Panc1 (cell line): ENCODE data around the gene CCDC192. TPM values are rescaled to one million over a fixed set of nuclear protein-coding genes. Genes with fewer than 3 reads are reported as not detected.

Source experiments
- ATAC-seq: fragments of 200-7000 bp; cut with Tn5 transposase; 2 replicates; pipeline ENCODE4 v1.9.1; 2020; ENCODE audit warnings: mild to moderate bottlenecking, moderate library complexity
- BruUV-seq: library from RNA; stranded (reverse); fragments of 400-500 nt; replicated peaks from 2 replicates; lab custom pipeline; 2021; lab: Mats Ljungman, UMichigan
- CTCF ChIA-PET: fragments of 300-600 bp; sonication (Branson Sonifier 250); formaldehyde crosslinking; loops from one replicate; lab custom pipeline; 2022; ENCODE audit warnings: antibody characterized with exemption; lab: Charles Lee
- POLR2A ChIA-PET: fragments of 300-600 bp; sonication (Branson Sonifier 250); formaldehyde crosslinking; loops from one replicate; lab custom pipeline; 2022; ENCODE audit warnings: antibody characterized with exemption; lab: Charles Lee
- DNase-seq: peaks from one replicate; pipeline ENCODE4 v3.0.0-alpha.2; 2010; ENCODE audit warnings: low read depth, low spot score
- H3K27ac ChIP-seq: 2 replicates; pipeline ENCODE4 v1.5.1; 2011; ENCODE audit warnings: mild to moderate bottlenecking, low read length, inconsistent platforms
- H3K27me3 ChIP-seq: fragments of 200-500 bp; sonication (Bioruptor generic); 2 replicates; pipeline ENCODE4 v1.6.0; 2014; ENCODE audit warnings: low read length, inconsistent platforms; ENCODE audit not compliant: control insufficient read depth, insufficient read depth
- H3K36me3 ChIP-seq: fragments of 200-500 bp; sonication (Bioruptor generic); 2 replicates; pipeline ENCODE4 v1.5.1; 2014; ENCODE audit warnings: inconsistent platforms, mild to moderate bottlenecking, low read length, moderate library complexity; ENCODE audit not compliant: control insufficient read depth, insufficient read depth
- H3K4me1 ChIP-seq: 2 replicates; pipeline ENCODE4 v1.5.1; 2011; ENCODE audit warnings: inconsistent platforms, mild to moderate bottlenecking, low read length, moderate library complexity; ENCODE audit not compliant: control insufficient read depth, insufficient read depth
- H3K4me3 ChIP-seq, 2 experiments: 2 replicates each; pipeline ENCODE4 v1.5.1; 2011 to 2012; ENCODE audit warnings: low read depth in 2 of 2, low read length in 2 of 2, mild to moderate bottlenecking in 2 of 2, inconsistent platforms in 1 of 2, moderate library complexity in 1 of 2
- H3K9me3 ChIP-seq: fragments of 200-500 bp; sonication (Bioruptor generic); 2 replicates; pipeline ENCODE4 v1.5.1; 2014; ENCODE audit warnings: low read depth, mild to moderate bottlenecking, inconsistent platforms, low read length, moderate library complexity; ENCODE audit not compliant: control insufficient read depth, insufficient read depth
- CTCF ChIP-seq: fragments of 450-650 bp; IDR thresholded peaks from 2 replicates; pipeline ENCODE4 v1.5.1; 2017; ENCODE audit warnings: mild to moderate bottlenecking
- POLR2AphosphoS5 ChIP-seq: IDR thresholded peaks from 2 replicates; pipeline ENCODE4 v1.6.1; 2012; ENCODE audit warnings: mild to moderate bottlenecking, low read depth, low read length, moderate library complexity
- REST ChIP-seq, 2 experiments: IDR thresholded peaks; 2 replicates each; pipeline ENCODE4 v1.6.1; 2011 to 2012; ENCODE audit warnings: low read depth in 2 of 2, control low read depth in 1 of 2, low read length in 1 of 2, mild to moderate bottlenecking in 1 of 2, moderate library complexity in 1 of 2; ENCODE audit not compliant: insufficient read depth in 1 of 2
- SIN3A ChIP-seq: IDR thresholded peaks from 2 replicates; pipeline ENCODE4 v1.6.1; 2012; ENCODE audit warnings: low read depth, mild to moderate bottlenecking, low read length, moderate library complexity, borderline replicate concordance; ENCODE audit not compliant: insufficient read depth
- TCF7L2 ChIP-seq: IDR thresholded peaks from 2 replicates; pipeline ENCODE4 v1.6.1; 2011; ENCODE audit warnings: mild to moderate bottlenecking, low read depth, low read length, inconsistent platforms
- in situ Hi-C: cut with HindIII; loops from 2 replicates; pipeline ENCODE4 v1.10.0; 2016; ENCODE audit warnings: low sequenced_read_pairs, low pct_unique_long_range_greater_than_20kb
- intact Hi-C: fragments of 100-400 bp; cut with micrococcal nuclease; formaldehyde crosslinking; loops from one replicate; pipeline ENCODE4 v1.10.0; 2022; ENCODE audit not compliant: unreplicated experiment
- total RNA-seq: library from RNA; stranded (reverse); gene quantifications from one replicate; pipeline ENCODE4 v1.2.1, GENCODE V29; 2021; ENCODE audit not compliant: unreplicated experiment

The CCDC192 gene
- total RNA-seq, 1 experiment from 2014 or later = not detected

- Histone ChIP-seq H3K4me3 (no peak overlapping the region), H3K9me3 (no peaks in the 10 kb centered on the region), H3K4me1 (no peaks in the 10 kb centered on the region), H3K27ac (no peak overlapping the region), H3K27me3 (no peaks in the 10 kb centered on the region), H3K36me3 (no peaks in the 10 kb centered on the region)
- DNase-seq (no peak), ATAC-seq (no peak)
- in situ Hi-C loops = no loop called here
- ChIA-PET POLR2A (no interaction called here), CTCF (no interaction called here)
- intact Hi-C loops = no loop called here
- TF ChIP-seq POLR2AphosphoS5 (no peak), REST (IDR thresholded peaks at IDR 0.05; ENCODE audit: insufficient read depth in 1 of 2, low read depth in 2 of 2, low read length in 1 of 2) (no peak), SIN3A (no peak), CTCF (no peak), TCF7L2 (no peak)
- no TSS peak for BruUV-seq
These were observed 15.0 kb downstream of the CCDC192 start for GRCh38 chr5:127718181-127718580.

GRCh38 chr5:127723571-127723970 lies 20.4 kb downstream of the CCDC192 start:
- no peak for DNase-seq

More at GRCh38 chr5:127723571-127723970, 20.4 kb downstream of the CCDC192 start:
- CTCF ChIA-PET = no interaction called here
- H3K36me3 ChIP-seq = no peaks in the 10 kb centered on the region
- no TSS peak for BruUV-seq
- no peak overlapping the region for H3K4me3 ChIP-seq
- H3K27me3 ChIP-seq = no peaks in the 10 kb centered on the region
- intact Hi-C loops (no loop called here), in situ Hi-C loops (no loop called here)
- no peak overlapping the region for H3K27ac ChIP-seq
- ATAC-seq = no peak
- no peaks in the 10 kb centered on the region for H3K9me3 ChIP-seq
- no peaks in the 10 kb centered on the region for H3K4me1 ChIP-seq
- TF ChIP-seq TCF7L2 = no peak
- TF ChIP-seq REST (IDR thresholded peaks at IDR 0.05; ENCODE audit: insufficient read depth in 1 of 2, low read depth in 2 of 2, low read length in 1 of 2) = no peak
- no peak for TF ChIP-seq SIN3A
- TF ChIP-seq CTCF = no peak
- TF ChIP-seq POLR2AphosphoS5 = no peak
- POLR2A ChIA-PET = no interaction called here
